ENCODE measurements around the gene SDC3. TPM values are rescaled to one million over a fixed set of nuclear protein-coding genes. Genes with fewer than 3 reads are reported as not detected.

The SDC3 gene
- total and polyA plus RNA-seq, 7 donors: 3.3 to 11.6 (median 6.8) TPM

DNA sequence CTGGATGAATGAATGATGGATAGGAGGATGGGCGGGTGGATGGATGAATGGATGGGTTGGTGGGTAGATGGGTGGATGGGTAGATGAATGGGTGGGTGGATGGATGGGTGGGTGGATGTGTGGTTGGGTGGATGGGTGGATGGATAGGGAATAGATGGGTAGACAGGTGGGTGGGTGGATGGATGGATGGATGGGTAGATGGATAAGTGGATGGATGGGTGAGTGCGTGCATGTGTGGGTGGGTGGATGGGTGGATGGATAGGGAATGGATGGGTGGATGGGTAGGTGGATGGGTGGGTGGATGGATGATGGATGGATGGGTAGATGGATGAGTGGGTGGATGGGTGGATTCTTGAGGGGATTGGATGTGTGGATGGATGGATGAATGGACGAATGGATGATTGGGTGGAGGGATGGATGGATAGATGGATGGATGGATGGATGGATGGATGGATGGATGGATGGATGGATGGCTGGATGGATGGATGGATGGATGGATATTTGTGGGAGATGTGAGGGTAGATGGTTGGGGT, 68.7 kb downstream of the SDC3 start:
- ATAC-seq (no peak), DNase-seq (no peak)
- TF ChIP-seq, protein P1, sequence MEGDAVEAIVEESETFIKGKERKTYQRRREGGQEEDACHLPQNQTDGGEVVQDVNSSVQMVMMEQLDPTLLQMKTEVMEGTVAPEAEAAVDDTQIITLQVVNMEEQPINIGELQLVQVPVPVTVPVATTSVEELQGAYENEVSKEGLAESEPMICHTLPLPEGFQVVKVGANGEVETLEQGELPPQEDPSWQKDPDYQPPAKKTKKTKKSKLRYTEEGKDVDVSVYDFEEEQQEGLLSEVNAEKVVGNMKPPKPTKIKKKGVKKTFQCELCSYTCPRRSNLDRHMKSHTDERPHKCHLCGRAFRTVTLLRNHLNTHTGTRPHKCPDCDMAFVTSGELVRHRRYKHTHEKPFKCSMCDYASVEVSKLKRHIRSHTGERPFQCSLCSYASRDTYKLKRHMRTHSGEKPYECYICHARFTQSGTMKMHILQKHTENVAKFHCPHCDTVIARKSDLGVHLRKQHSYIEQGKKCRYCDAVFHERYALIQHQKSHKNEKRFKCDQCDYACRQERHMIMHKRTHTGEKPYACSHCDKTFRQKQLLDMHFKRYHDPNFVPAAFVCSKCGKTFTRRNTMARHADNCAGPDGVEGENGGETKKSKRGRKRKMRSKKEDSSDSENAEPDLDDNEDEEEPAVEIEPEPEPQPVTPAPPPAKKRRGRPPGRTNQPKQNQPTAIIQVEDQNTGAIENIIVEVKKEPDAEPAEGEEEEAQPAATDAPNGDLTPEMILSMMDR (IDR thresholded peaks at IDR 0.05): no peak
- Histone ChIP-seq H3K27ac (no peak overlapping the region), H3K27me3 (ENCODE audit: insufficient read depth in 3 of 3, low read length in 2 of 3) (peaks cover 0 to 13% (median 0%) of the 10 kb centered on the region in 3 donors), H3K9me3 (no peaks in the 10 kb centered on the region), H3K36me3 (ENCODE audit: insufficient read depth in 1 of 2, low read depth in 1 of 2) (no peaks in the 10 kb centered on the region), H3K4me1 (peaks cover 5% of the 10 kb centered on the region), H3K4me3 (no peak overlapping the region)
- intact Hi-C loops (cut with DNase I): no loop called here
- WGBS, 3 donors: 95 to 96% (median 96%) methylated on average over 3 of the region's 3 CpGs

GRCh38 chr1:30838996-30839395, 69.6 kb downstream of the SDC3 start:
- 67 to 77% (median 68%) methylated on average over 7 of the region's 7 CpGs for WGBS, 3 donors

DNA sequence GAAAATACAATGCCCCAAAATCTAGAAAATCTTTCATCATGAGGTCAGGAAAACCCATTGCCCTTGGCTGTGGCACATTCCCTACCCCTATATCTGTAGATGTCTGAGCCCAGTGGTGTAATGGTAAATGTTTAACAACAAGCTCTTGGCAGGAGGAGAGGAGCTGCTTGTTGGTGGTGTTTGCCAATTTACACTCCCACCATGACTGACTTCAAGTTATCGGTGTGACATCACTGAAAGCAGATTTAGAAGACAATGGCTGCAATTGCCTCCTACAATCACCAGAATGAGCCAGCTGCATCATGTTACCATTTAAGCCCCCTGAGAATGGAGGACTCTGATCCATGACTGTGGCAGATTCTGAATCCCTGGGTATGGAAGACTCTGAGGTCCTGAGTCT, 70.9 kb downstream of the SDC3 start:
- Histone ChIP-seq H3K4me3 (no peak overlapping the region), H3K36me3 (ENCODE audit: insufficient read depth in 1 of 2, low read depth in 1 of 2) (no peaks in the 10 kb centered on the region), H3K4me1 (peaks cover 5% of the 10 kb centered on the region), H3K27me3 (ENCODE audit: insufficient read depth in 3 of 3, low read length in 2 of 3) (peaks cover 0 to 5% (median 0%) of the 10 kb centered on the region in 3 donors), H3K27ac (no peak overlapping the region), H3K9me3 (no peaks in the 10 kb centered on the region)
- DNase-seq: no peak
- no peak for ATAC-seq
- TF ChIP-seq, protein P1 (IDR thresholded peaks at IDR 0.05): no peak
- WGBS, 3 donors: 50 to 58% (median 57%) methylated on average over 1 of the region's 1 CpG
- intact Hi-C loops (cut with DNase I): no loop called here

More at GRCh38 chr1:30838996-30839395, 69.6 kb downstream of the SDC3 start:
- no peak overlapping the region for H3K4me3 ChIP-seq
- ATAC-seq (no peak), DNase-seq (no peak)
- H3K27ac ChIP-seq: no peak overlapping the region
- H3K4me1 ChIP-seq: peaks cover 5% of the 10 kb centered on the region
- peaks cover 0 to 11% (median 0%) of the 10 kb centered on the region in 3 donors for H3K27me3 ChIP-seq (ENCODE audit: insufficient read depth in 3 of 3, low read length in 2 of 3)
- intact Hi-C loops (cut with DNase I): no loop called here
- TF ChIP-seq, protein P1 (IDR thresholded peaks at IDR 0.05): no peak
- no peaks in the 10 kb centered on the region for H3K9me3 ChIP-seq
- no peaks in the 10 kb centered on the region for H3K36me3 ChIP-seq (ENCODE audit: insufficient read depth in 1 of 2, low read depth in 1 of 2)

DNA sequence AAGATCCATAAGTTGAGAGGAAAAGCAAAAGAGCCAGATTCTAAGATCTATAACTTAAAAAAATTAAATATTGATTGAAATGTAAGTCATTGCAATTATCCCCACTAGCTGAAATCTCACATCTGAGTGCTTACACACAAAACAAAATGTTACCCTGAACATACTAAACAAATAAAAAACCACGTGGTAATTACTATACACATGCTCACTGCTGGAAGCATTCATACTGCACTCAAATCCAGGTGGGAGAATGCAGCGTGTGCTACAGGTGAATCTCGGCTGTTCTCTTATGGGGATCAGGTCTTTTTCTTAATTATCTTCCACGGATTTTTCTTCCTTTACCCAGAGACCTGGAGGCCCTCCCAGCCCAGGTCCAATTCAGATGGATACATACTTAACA, 74.3 kb downstream of the SDC3 start:
- Histone ChIP-seq H3K4me3 (no peak overlapping the region), H3K36me3 (ENCODE audit: insufficient read depth in 1 of 2, low read depth in 1 of 2) (no peaks in the 10 kb centered on the region), H3K9me3 (no peaks in the 10 kb centered on the region), H3K27ac (no peak overlapping the region), H3K4me1 (no peaks in the 10 kb centered on the region), H3K27me3 (ENCODE audit: insufficient read depth in 3 of 3, low read length in 2 of 3) (peaks cover 0 to 10% (median 0%) of the 10 kb centered on the region in 3 donors)
- intact Hi-C loops (cut with DNase I): no loop called here
- DNase-seq: no peak
- ATAC-seq: no peak
- 61 to 70% (median 69%) methylated on average over 4 of the region's 4 CpGs for WGBS, 3 donors
- TF ChIP-seq, protein P1 (IDR thresholded peaks at IDR 0.05): no peak

DNA sequence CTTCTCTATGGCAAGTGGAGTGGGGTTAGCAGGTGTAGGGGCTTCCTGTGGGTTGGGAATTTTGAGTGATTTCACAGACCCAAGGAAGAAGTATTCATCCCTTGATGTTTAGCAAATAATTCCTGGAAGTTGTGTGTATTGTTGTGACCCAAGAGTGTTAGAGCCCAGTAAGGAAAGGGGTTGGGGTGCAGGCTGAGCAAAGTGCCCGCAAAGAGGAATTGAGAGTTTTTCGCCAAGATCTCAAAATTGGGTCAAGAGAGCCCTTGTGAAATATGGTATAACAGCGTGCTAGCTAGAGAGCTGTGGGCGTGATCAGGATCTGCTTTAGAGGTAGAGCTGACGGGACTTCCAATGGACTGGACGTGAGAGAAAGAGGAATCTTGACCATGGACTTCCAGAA, 78.0 kb downstream of the SDC3 start:
- H3K27me3 ChIP-seq (ENCODE audit: insufficient read depth in 3 of 3, low read length in 2 of 3): peaks cover 0 to 8% (median 0%) of the 10 kb centered on the region in 3 donors
- ATAC-seq (no peak), DNase-seq (no peak)
- intact Hi-C loops (cut with DNase I): no loop called here
- H3K36me3 ChIP-seq (ENCODE audit: insufficient read depth in 1 of 2, low read depth in 1 of 2): no peaks in the 10 kb centered on the region
- 69 to 80% (median 71%) methylated on average over 6 of the region's 6 CpGs for WGBS, 3 donors
- H3K9me3 ChIP-seq: no peaks in the 10 kb centered on the region
- TF ChIP-seq, protein P1 (IDR thresholded peaks at IDR 0.05): no peak
- H3K4me1 ChIP-seq: peaks cover 6% of the 10 kb centered on the region
- H3K27ac ChIP-seq: no peak overlapping the region
- H3K4me3 ChIP-seq: no peak overlapping the region

All from psoas muscle (tissue), 8 donors.